Osteocyte (in vitro differentiated cells): ENCODE measurements around the gene DNAJC5. TPM values are rescaled to one million over a fixed set of nuclear protein-coding genes. Genes with fewer than 3 reads are reported as not detected.
A peak's percentile ranks its signal among the peaks of the same experiment; 100 is the strongest.
"Not testable (repeated sequence)": the region's sequence is repeated elsewhere in the genome, so short reads cannot be mapped to it uniquely, and the experiment has no call there.

Experiments used
- DNase-seq: peaks from one replicate; pipeline ENCODE4 v3.0.0; 2021; ENCODE audit warnings: mixed read lengths; ENCODE audit not compliant: unreplicated experiment; ENCODE audit errors: extremely low spot score
- H3K27ac Mint-ChIP-seq: one replicate; pipeline ENCODE4 v1.8.0; 2021; ENCODE audit warnings: mild to moderate bottlenecking, mixed read lengths; ENCODE audit not compliant: unreplicated experiment
- H3K27me3 Mint-ChIP-seq: one replicate; pipeline ENCODE4 v1.8.0; 2021; ENCODE audit warnings: mixed read lengths; ENCODE audit not compliant: unreplicated experiment
- H3K36me3 Mint-ChIP-seq: one replicate; pipeline ENCODE4 v1.8.0; 2021; ENCODE audit warnings: mixed read lengths; ENCODE audit not compliant: unreplicated experiment
- H3K4me1 Mint-ChIP-seq: one replicate; pipeline ENCODE4 v1.8.0; 2021; ENCODE audit warnings: mixed read lengths; ENCODE audit not compliant: unreplicated experiment
- H3K4me3 Mint-ChIP-seq: one replicate; pipeline ENCODE4 v1.8.0; 2021; ENCODE audit warnings: mild to moderate bottlenecking, moderate library complexity, mixed read lengths; ENCODE audit not compliant: unreplicated experiment
- H3K9me3 Mint-ChIP-seq: one replicate; pipeline ENCODE4 v1.8.0; 2021; ENCODE audit warnings: mixed read lengths; ENCODE audit not compliant: unreplicated experiment
- CTCF ChIP-seq: fragments of 200-600 bp; sonication (generic); IDR thresholded peaks from 2 replicates; pipeline ENCODE4 v1.5.0; 2021; ENCODE audit warnings: antibody characterized with exemption, mild to moderate bottlenecking, moderate library complexity
- total RNA-seq: library from RNA; stranded (reverse); gene quantifications from 2 replicates; pipeline ENCODE4 v1.2.1, GENCODE V29; 2021

Gene DNAJC5
- total RNA-seq, 1 donor from 2014 or later = 41.2 TPM

- Mint-ChIP-seq H3K36me3 (peaks cover 11% of the 10 kb centered on the region), H3K27ac (peak overlapping the region; percentile 62), H3K9me3 (no peaks in the 10 kb centered on the region), H3K4me3 (peak overlapping the region; percentile 80), H3K4me1 (peaks cover 35% of the 10 kb centered on the region), H3K27me3 (no peaks in the 10 kb centered on the region)
- TF ChIP-seq CTCF = no peak
- DNase-seq = no peak
Measured at GRCh38 chr20:63957690-63958441, 62.9 kb downstream of the DNAJC5 start.

GRCh38 chr20:63958471-63958870 lies 63.5 kb downstream of the DNAJC5 start:
- H3K4me1 Mint-ChIP-seq = peaks cover 32% of the 10 kb centered on the region
- no peaks in the 10 kb centered on the region for H3K27me3 Mint-ChIP-seq
- peaks cover 11% of the 10 kb centered on the region for H3K36me3 Mint-ChIP-seq
- TF ChIP-seq CTCF = no peak
- H3K27ac Mint-ChIP-seq = no peak overlapping the region
- DNase-seq = no peak
- no peaks in the 10 kb centered on the region for H3K9me3 Mint-ChIP-seq
- no peak overlapping the region for H3K4me3 Mint-ChIP-seq

GRCh38 chr20:63958964-63959698 lies 64.2 kb downstream of the DNAJC5 start:
- H3K4me3 Mint-ChIP-seq = no peak overlapping the region

GRCh38 chr20:63959699-63960075 lies 64.8 kb downstream of the DNAJC5 start:
- Mint-ChIP-seq H3K4me3 (no peak overlapping the region), H3K36me3 (peaks cover 11% of the 10 kb centered on the region), H3K27ac (no peak overlapping the region)

More at GRCh38 chr20:63958964-63959698, 64.2 kb downstream of the DNAJC5 start:
- peaks cover 25% of the 10 kb centered on the region for H3K4me1 Mint-ChIP-seq
- H3K27me3 Mint-ChIP-seq = no peaks in the 10 kb centered on the region
- H3K36me3 Mint-ChIP-seq = peaks cover 11% of the 10 kb centered on the region
- H3K9me3 Mint-ChIP-seq = no peaks in the 10 kb centered on the region
- no peak for TF ChIP-seq CTCF
- no peak for DNase-seq
- no peak overlapping the region for H3K27ac Mint-ChIP-seq

GRCh38 chr20:63960654-63961621 lies 66.0 kb downstream of the DNAJC5 start:
- not testable (repeated sequence) for DNase-seq, H3K9me3 Mint-ChIP-seq, H3K27ac Mint-ChIP-seq, H3K27me3 Mint-ChIP-seq, H3K4me3 Mint-ChIP-seq
- peaks cover 11% of the 10 kb centered on the region for H3K36me3 Mint-ChIP-seq
- H3K4me1 Mint-ChIP-seq = peaks cover 13% of the 10 kb centered on the region

More at GRCh38 chr20:63959699-63960075, 64.8 kb downstream of the DNAJC5 start:
- Mint-ChIP-seq H3K9me3 (no peaks in the 10 kb centered on the region), H3K4me1 (peaks cover 19% of the 10 kb centered on the region), H3K27me3 (no peaks in the 10 kb centered on the region)
- no peak for TF ChIP-seq CTCF
- DNase-seq = no peak
